ENCODE data around the gene SCN1A.

GRCh38 chr2:165967746-165968145 is 160.1 kb downstream of the SCN1A start:
- TF ChIP-seq, protein P1, sequence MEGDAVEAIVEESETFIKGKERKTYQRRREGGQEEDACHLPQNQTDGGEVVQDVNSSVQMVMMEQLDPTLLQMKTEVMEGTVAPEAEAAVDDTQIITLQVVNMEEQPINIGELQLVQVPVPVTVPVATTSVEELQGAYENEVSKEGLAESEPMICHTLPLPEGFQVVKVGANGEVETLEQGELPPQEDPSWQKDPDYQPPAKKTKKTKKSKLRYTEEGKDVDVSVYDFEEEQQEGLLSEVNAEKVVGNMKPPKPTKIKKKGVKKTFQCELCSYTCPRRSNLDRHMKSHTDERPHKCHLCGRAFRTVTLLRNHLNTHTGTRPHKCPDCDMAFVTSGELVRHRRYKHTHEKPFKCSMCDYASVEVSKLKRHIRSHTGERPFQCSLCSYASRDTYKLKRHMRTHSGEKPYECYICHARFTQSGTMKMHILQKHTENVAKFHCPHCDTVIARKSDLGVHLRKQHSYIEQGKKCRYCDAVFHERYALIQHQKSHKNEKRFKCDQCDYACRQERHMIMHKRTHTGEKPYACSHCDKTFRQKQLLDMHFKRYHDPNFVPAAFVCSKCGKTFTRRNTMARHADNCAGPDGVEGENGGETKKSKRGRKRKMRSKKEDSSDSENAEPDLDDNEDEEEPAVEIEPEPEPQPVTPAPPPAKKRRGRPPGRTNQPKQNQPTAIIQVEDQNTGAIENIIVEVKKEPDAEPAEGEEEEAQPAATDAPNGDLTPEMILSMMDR (IDR thresholded peaks at IDR 0.05): no peak
- TF ChIP-seq EP300 (IDR thresholded peaks at IDR 0.05): no peak

All from sigmoid colon (tissue), 4 donors.